GM13977 (cell line): ENCODE results near the gene PSMA6.

Source experiments
- DNase-seq: peaks from one replicate; pipeline ENCODE4 v3.0.0; 2012; ENCODE audit warnings: low spot score
- CTCF ChIP-seq: IDR thresholded peaks from 2 replicates; pipeline ENCODE4 v1.5.1; 2012; ENCODE audit warnings: mild to moderate bottlenecking, control low read depth; ENCODE audit not compliant: insufficient read depth; ENCODE audit errors: extremely low read depth, missing control alignments
- in situ Hi-C: fragments of 300-500 bp; cut with MboI; formaldehyde crosslinking; loops from one replicate; pipeline ENCODE4 v1.12.0; 2022; ENCODE audit warnings: low sequenced_read_pairs, low pct_unique_long_range_greater_than_20kb, mixed read lengths, inconsistent platforms; ENCODE audit not compliant: unreplicated experiment

Gene PSMA6

DNA sequence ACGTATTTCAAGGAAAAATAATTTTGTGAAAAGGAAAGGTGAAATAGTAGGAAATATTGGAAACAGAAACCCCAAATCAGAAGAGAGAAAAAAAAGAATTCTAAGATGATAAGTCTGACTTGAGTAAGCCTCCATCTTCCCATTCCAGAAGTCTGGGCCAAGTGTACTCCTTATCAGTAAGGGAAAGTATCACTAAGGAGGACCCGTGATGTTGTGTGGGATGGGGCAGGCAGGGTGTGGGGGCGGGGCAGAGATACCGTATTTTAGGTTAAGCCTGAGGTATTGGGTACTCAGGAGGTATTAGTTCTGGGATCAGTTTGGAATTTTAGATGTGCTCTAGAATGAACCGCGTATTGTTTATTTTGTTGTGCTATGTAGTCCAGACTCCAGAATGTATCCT is 33.8 kb upstream of the PSMA6 start:
- in situ Hi-C loops: no loop called here
- no peak for DNase-seq
- no peak for TF ChIP-seq CTCF

- no peak for DNase-seq
- in situ Hi-C loops: no loop called here
- TF ChIP-seq CTCF: peak; percentile 32
Measured at GRCh38 chr14:35261774-35262173, 30.4 kb upstream of the PSMA6 start.

DNA sequence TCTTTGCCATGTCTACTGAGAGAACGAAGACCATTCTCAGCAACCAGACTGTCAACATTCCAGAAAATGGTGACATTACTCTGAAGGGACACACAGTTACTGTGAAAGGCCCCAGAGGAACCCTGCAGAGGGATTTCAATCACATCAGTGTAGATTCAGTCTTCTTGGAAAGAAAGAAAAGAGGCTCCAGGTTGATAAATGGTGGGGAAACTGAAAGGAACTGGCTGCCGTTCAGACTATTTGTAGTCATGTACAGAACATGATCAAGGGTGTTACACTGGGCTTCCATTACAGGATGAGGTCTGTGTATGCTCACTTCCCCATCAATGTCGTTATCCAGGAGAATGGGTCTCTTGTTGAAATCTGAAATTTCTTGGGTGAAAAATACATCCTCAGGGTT is 29.7 kb upstream of the PSMA6 start:
- in situ Hi-C loops: no loop called here
- TF ChIP-seq CTCF: no peak
- DNase-seq: no peak

- in situ Hi-C loops: no loop called here
- DNase-seq: no peak
Measured at GRCh38 chr14:35268946-35269345, 23.2 kb upstream of the PSMA6 start.

DNA sequence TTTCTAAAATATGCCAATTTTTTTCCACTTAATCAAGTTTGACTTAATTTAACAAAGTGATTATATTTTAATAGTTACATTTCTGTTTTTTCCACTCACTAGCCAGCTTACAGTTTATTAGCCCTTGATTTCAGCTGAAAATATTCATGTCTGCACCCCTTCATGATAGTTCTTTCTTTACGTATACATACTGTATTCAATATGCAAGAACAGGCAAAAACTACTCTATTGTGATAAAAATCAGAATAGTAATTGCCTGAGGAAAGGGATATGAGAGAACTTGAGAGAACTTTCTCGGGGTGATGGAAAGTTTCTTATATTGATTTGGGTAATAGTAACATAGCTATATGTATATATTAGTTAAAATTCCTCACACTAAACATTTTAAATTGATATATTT is 17.4 kb upstream of the PSMA6 start:
- DNase-seq: no peak
- TF ChIP-seq CTCF: no peak
- in situ Hi-C loops: no loop called here

More at GRCh38 chr14:35268946-35269345, 23.2 kb upstream of the PSMA6 start:
- TF ChIP-seq CTCF: no peak

DNA sequence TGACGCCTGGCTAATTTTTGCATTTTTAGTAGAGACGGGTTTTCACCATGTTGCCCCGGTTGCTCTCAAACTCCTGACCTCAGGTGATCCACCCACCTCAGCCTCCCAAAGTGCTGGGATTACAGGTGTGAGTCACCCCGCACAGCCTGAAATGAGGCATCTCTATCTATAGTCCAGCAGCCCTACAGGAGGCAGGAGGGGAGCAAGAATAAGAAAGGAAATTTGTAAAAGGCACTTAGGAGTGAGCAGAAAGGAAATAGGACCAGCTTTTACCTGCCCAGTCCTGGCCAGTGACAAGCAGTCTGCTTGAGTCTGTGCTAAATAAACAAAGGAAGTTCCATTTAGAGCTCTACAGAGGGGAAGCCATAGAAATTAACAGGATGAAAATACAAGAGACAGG is 15.0 kb upstream of the PSMA6 start:
- DNase-seq: no peak
- in situ Hi-C loops: no loop called here
- no peak for TF ChIP-seq CTCF

GRCh38 chr14:35279369-35279768 is 12.8 kb upstream of the PSMA6 start:
- no peak for TF ChIP-seq CTCF
- in situ Hi-C loops: no loop called here
- DNase-seq: no peak
